Naive thymus-derived CD8-positive, alpha-beta T cell (primary cell): ENCODE measurements around the gene CIB2. TPM values are rescaled to one million over a fixed set of nuclear protein-coding genes. Genes with fewer than 3 reads are reported as not detected.

Source experiments
- ATAC-seq, 2 donors: fragments of 150-1000 bp; cut with Tn5 transposase in 1 of 2; sonication (Bioruptor Pico), chemical (Tn5 transposase) in 1 of 2; 1 replicate in 1 of 2; 2 replicates in 1 of 2; pipeline ENCODE4 v1.10.0; 2021; ENCODE audit warnings: mild to moderate bottlenecking in 2 of 2, moderate library complexity in 2 of 2
- POLR2A ChIA-PET: fragments of 350-600 bp; sonication (Branson Sonifier 250); formaldehyde crosslinking; loops from one replicate; lab custom pipeline; 2021; ENCODE audit warnings: antibody characterized with exemption; lab: Charles Lee
- DNase-seq, 10 donors: peaks; one replicate each; pipeline versions ENCODE4 v3.0.0 to v3.0.0-alpha.2; 2020 to 2022
- H3K27ac Mint-ChIP-seq, 10 donors: one replicate each; pipeline ENCODE4 v1.8.0; 2020 to 2022; ENCODE audit warnings: mild to moderate bottlenecking in 10 of 10, mixed read lengths in 10 of 10, moderate library complexity in 4 of 10, inconsistent platforms in 1 of 10
- H3K27me3 Mint-ChIP-seq, 5 donors: one replicate each; pipeline ENCODE4 v1.8.0; 2021 to 2022; ENCODE audit warnings: mixed read lengths in 5 of 5
- H3K36me3 Mint-ChIP-seq, 3 donors: one replicate each; pipeline ENCODE4 v1.8.0; 2020 to 2022; ENCODE audit warnings: mixed read lengths in 3 of 3, mild to moderate bottlenecking in 2 of 3, inconsistent platforms in 1 of 3
- H3K4me1 Mint-ChIP-seq, 4 donors: one replicate each; pipeline ENCODE4 v1.8.0; 2021 to 2022; ENCODE audit warnings: mixed read lengths in 4 of 4
- H3K4me3 Mint-ChIP-seq, 10 donors: one replicate each; pipeline ENCODE4 v1.8.0; 2020 to 2022; ENCODE audit warnings: mild to moderate bottlenecking in 10 of 10, mixed read lengths in 10 of 10, moderate library complexity in 6 of 10, inconsistent platforms in 1 of 10
- H3K9me3 Mint-ChIP-seq, 9 donors: one replicate each; pipeline ENCODE4 v1.8.0; 2020 to 2022; ENCODE audit warnings: mixed read lengths in 9 of 9, mild to moderate bottlenecking in 3 of 9, inconsistent platforms in 1 of 9, moderate library complexity in 1 of 9
- polyA plus RNA-seq, 3 donors: library from polyadenylated mRNA; unstranded; fragments of 300-500 nt; fragmentation: Illumina TruSeq; gene quantifications; one replicate each; pipeline ENCODE4 v1.2.3, GENCODE V29; 2021
- total RNA-seq, 8 experiments: library from RNA in 2 of 8; stranded (reverse) in 2 of 8; gene quantifications; one replicate each; pipeline ENCODE4 v1.2.3 and lab custom pipeline; 2021 to 2026

Gene CIB2
- total and polyA plus RNA-seq, 5 experiments from 2014 or later: 1.2 to 3.4 (median 1.6) TPM

DNA sequence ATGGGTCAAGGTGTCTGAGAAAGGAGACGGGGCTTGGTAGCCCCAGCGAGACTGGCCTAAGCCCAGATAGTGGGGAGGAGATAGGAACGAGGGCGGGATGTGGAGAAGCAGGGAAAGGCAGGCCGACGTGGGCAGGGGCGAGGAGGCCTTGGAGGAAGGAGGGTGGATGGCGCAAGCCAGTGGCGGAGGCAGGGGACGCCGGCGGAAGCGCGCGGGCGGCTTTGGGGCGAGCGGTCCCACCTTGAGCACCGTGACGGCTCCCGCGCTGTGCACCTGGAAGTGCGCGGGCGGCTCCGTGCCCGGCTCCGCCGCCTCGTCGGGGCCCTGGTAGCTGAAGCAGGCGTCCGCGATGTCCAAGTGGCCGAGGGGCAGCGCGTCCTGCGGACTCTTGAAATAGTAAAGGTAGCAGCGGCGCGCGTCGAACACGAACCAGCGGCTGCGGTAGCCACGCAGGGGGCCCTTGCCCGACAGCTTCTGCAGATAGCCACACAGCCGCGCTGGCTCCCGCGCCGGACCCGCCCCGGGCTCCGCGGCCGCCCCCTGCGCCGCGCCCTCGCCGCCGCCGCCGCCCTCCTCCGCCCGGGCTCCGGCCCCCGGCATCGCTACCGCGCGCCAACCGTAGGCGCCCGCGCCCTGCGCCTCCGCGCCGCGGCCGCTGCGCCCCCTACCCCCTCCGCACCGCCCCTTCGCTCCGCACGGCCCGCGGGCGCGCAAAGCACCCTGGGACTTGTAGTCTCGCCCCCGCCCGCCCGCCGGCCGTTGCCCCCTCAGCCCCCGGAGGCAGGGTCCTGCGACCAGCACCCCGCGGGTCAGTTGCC, 54.0 kb downstream of the CIB2 start, which contains the start of gene TBC1D2B:
TBC1D2B (minus strand) TSS at position 659 of the 818 bp plus-strand sequence; CDS start at position 600, 59 bp downstream.
- H3K36me3 Mint-ChIP-seq: no peaks in the 10 kb centered on the region
- peak within 1 kb of the TSS; percentile 95 to 100 (median 98) for H3K4me3 Mint-ChIP-seq
- H3K27ac Mint-ChIP-seq: peak within 1 kb of the TSS; percentile 94 to 99 (median 96)
- no peaks in the 10 kb centered on the region for H3K27me3 Mint-ChIP-seq
- peak; percentile 53 to 83 (median 68) for DNase-seq
- no peaks in the 10 kb centered on the region for H3K9me3 Mint-ChIP-seq
- H3K4me1 Mint-ChIP-seq: peaks cover 25 to 51% (median 49%) of the 10 kb centered on the region in 4 donors
- ATAC-seq: peak; percentile 82 to 89
- POLR2A ChIA-PET: interaction anchor here (0.9 to 15.4 kb wide), 9 partner anchors 9 to 58 kb away, joined by 3 to 250 read pairs (median 6); partner anchors contain the start of gene CIB2

- Mint-ChIP-seq H3K4me1 (peaks cover 25 to 59% (median 57%) of the 10 kb centered on the region in 4 donors), H3K27me3 (no peaks in the 10 kb centered on the region), H3K4me3 (peak overlapping the region; percentile 95 to 100 (median 98)), H3K36me3 (peaks cover 0 to 2% (median 0%) of the 10 kb centered on the region in 3 donors), H3K9me3 (no peaks in the 10 kb centered on the region), H3K27ac (peak overlapping the region; percentile 92 to 99 (median 96))
- peak in 1 of 10 donors; percentile 22 for DNase-seq
- POLR2A ChIA-PET: interaction anchor here (0.9 to 15.4 kb wide), 10 partner anchors 9 to 76 kb away, joined by 3 to 250 read pairs (median 4); partner anchors contain the start of gene CIB2
- ATAC-seq: peak; percentile 9 to 12
Measured at GRCh38 chr15:78076231-78077052, 54.8 kb downstream of the CIB2 start.

DNA sequence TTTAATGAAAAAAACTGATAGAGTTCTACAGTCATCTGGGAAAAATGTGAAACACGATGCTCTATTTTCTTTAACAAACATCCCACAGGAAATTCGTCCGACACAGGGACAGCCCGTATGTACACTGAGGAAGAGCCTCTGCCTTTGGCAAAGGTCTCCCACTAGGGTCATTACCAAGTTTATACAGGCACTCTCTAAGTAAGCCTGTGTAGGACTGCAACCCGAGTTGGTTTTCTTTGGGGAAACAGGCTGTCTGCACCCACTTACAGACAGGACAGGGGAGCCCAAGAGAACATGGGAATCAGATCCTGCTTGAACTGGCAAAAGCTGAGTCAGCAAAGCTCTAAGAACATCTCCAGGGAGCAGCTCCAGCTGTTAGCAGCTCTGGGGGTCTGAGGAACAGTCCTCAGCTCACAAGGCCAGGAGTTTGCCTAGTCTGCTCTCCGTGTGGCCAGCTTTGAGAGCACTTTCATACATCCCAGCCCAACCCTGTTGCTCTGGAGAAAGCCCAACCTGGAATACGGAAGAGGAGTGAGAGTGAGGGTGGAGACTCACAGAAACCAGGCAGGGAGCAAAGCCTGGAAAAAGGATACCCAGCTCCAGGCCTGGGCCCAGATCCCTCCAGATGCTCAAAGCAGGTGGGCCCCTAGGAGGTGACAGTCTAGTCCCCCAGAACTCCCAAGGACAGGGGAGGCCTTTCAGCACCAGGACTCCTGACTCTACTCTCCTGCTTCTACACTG, 55.6 kb downstream of the CIB2 start:
- H3K9me3 Mint-ChIP-seq: no peaks in the 10 kb centered on the region

GRCh38 chr15:78073046-78073787, 58.0 kb downstream of the CIB2 start:
- Mint-ChIP-seq H3K4me3 (peak overlapping the region; percentile 26 to 83 (median 51)), H3K27me3 (no peaks in the 10 kb centered on the region), H3K9me3 (no peaks in the 10 kb centered on the region), H3K27ac (peak overlapping the region in 8 of 10 donors; percentile 1 to 97 (median 91)), H3K36me3 (peaks cover 0 to 2% (median 0%) of the 10 kb centered on the region in 3 donors), H3K4me1 (peaks cover 46 to 61% (median 59%) of the 10 kb centered on the region in 4 donors)
- POLR2A ChIA-PET: interaction anchor here (0.8 to 15.4 kb wide), 6 partner anchors 10 to 54 kb away, joined by 3 to 250 read pairs (median 6); no protein-coding TSS in a partner anchor
- ATAC-seq: no peak
- no peak for DNase-seq

More for the DNA sequence above, 55.6 kb downstream of the CIB2 start:
- Mint-ChIP-seq H3K36me3 (peaks cover 0 to 2% (median 0%) of the 10 kb centered on the region in 3 donors), H3K4me1 (peaks cover 25 to 62% (median 61%) of the 10 kb centered on the region in 4 donors), H3K27ac (peak overlapping the region; percentile 85 to 99 (median 94)), H3K4me3 (peak overlapping the region; percentile 95 to 100 (median 98)), H3K27me3 (no peaks in the 10 kb centered on the region)
- no peak for ATAC-seq
- no peak for DNase-seq
- POLR2A ChIA-PET: interaction anchor here (1.0 to 15.4 kb wide), 7 partner anchors 8 to 76 kb away, joined by 3 to 250 read pairs (median 7); no protein-coding TSS in a partner anchor

DNA sequence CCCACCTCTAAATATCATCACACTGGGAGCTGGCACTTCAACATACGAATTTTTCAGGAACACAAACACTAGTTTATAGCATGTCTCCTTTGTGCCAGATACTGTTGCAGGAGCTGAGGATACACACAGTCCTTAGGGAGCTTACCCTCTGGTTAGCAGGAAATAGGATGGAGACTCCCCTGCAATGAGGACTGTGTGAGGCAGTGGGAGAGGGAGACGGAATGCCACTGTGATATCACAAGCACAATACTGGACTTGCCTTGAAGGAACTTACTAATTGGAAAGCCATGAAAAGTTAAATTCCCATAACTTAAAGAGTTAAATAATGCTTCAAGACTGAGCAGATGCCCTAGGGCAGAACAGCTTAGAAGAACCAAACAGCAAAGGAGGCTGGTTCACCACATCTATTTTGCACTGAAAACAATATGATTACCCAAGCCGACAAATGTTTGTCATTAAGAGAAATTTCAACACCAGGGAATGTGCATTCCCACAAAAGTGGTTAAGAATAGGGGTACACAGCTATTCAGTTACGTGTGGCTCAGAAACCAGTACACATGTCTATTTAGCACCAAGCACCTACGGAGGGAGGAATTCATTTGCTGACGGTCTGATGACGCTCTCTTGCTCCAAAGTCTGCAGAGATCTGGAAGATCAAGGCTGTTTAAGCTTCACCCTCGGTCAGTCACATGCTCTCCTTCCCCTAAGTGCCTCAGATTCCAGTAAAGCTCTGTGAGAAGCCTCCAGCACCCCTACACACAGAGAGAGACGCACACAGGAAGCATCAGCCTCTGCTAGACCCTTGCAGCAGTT, 59.0 kb downstream of the CIB2 start:
- Mint-ChIP-seq H3K9me3 (no peaks in the 10 kb centered on the region), H3K27me3 (no peaks in the 10 kb centered on the region), H3K4me3 (peak overlapping the region; percentile 0 to 83 (median 51)), H3K27ac (peak overlapping the region in 8 of 10 donors; percentile 1 to 97 (median 91)), H3K36me3 (peaks cover 0 to 2% (median 0%) of the 10 kb centered on the region in 3 donors), H3K4me1 (peaks cover 48 to 55% (median 54%) of the 10 kb centered on the region in 4 donors)
- DNase-seq (peak in 5 of 10 donors; percentile 35 to 70 (median 62)), ATAC-seq (peak; percentile 22 to 59)
- POLR2A ChIA-PET: interaction anchor here (0.6 to 15.4 kb wide), 7 partner anchors 11 to 80 kb away, joined by 3 to 250 read pairs (median 6); no protein-coding TSS in a partner anchor

GRCh38 chr15:78071383-78071782, 59.9 kb downstream of the CIB2 start:
- H3K27me3 Mint-ChIP-seq: no peaks in the 10 kb centered on the region
- DNase-seq (no peak), ATAC-seq (no peak)
- H3K36me3 Mint-ChIP-seq: peaks cover 0 to 2% (median 0%) of the 10 kb centered on the region in 3 donors
- H3K27ac Mint-ChIP-seq: peak overlapping the region in 6 of 10 donors; percentile 85 to 97 (median 91)
- POLR2A ChIA-PET: interaction anchor here (1.3 to 15.4 kb wide), 6 partner anchors 16 to 53 kb away, joined by 4 to 250 read pairs (median 6); no protein-coding TSS in a partner anchor
- peaks cover 48 to 52% (median 50%) of the 10 kb centered on the region in 4 donors for H3K4me1 Mint-ChIP-seq
- H3K4me3 Mint-ChIP-seq: peak overlapping the region in 4 of 10 donors; percentile 25 to 59 (median 48)
- H3K9me3 Mint-ChIP-seq: no peaks in the 10 kb centered on the region

- no peaks in the 10 kb centered on the region for H3K27me3 Mint-ChIP-seq
- DNase-seq: peak in 1 of 10 donors; percentile 67
Measured at GRCh38 chr15:78070049-78070700, 61.1 kb downstream of the CIB2 start.

DNA sequence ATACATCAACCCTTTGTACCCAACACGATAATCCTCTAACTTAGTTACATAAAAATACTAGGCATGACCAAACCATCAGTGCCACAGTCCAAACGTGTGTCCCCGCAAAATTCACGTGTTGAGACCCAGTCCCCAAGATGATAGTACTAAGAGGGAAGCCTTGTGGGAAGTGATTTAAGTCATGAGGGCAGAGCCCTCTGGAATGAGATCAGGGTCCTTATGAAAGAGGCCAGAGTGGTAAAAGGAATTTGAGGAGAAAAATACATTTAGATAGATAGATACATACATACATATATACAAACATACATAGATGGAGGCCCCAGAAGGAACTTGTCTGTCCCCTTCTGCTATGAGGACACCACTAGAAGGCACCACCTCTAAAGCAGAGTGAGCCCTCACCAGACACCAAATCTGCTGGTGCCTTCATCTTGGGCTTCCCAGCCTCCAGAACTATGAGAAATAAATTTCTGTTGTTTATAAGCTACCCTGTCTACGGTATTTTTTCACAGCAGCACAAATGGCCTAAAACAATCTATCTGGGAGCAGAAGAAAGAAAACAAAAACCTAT, 61.7 kb downstream of the CIB2 start:
- POLR2A ChIA-PET: interaction anchor here (0.9 to 15.4 kb wide), 7 partner anchors 14 to 195 kb away, joined by 3 to 250 read pairs (median 5); partner anchors contain the start of genes DNAJA4 and IDH3A
- no peak for ATAC-seq
- peaks cover 33 to 52% (median 34%) of the 10 kb centered on the region in 4 donors for H3K4me1 Mint-ChIP-seq

More at GRCh38 chr15:78070049-78070700, 61.1 kb downstream of the CIB2 start:
- Mint-ChIP-seq H3K36me3 (peaks cover 0 to 2% (median 0%) of the 10 kb centered on the region in 3 donors), H3K4me1 (peaks cover 36 to 56% (median 38%) of the 10 kb centered on the region in 4 donors), H3K4me3 (peak overlapping the region in 7 of 10 donors; percentile 69 to 90 (median 83)), H3K27ac (peak overlapping the region in 2 of 10 donors; percentile 91 to 97), H3K9me3 (no peaks in the 10 kb centered on the region)
- peak; percentile 42 to 43 for ATAC-seq
- POLR2A ChIA-PET: interaction anchor here (0.6 to 15.4 kb wide), 7 partner anchors 15 to 79 kb away, joined by 3 to 250 read pairs (median 5); partner anchors contain the start of gene IDH3A

DNA sequence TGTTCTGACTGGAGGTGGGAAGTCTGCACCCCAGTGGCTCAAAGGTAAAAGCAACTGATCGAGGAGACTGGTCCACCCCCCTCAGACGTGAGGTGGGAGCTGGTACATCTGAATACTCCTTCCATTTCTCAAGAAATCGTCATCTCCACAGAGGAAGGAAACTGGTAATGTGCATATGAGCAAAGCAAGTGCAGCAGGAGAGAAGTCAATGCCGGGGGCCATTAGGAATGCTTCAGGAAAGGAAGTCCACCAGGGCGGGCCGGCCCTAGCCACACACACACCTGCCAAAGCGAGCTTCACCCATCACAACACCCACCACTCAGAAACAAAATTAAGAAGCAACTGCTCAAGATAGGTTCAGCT, 62.2 kb downstream of the CIB2 start:
- POLR2A ChIA-PET: interaction anchor here (1.0 to 15.4 kb wide), 7 partner anchors 14 to 196 kb away, joined by 3 to 250 read pairs (median 5); partner anchors contain the start of gene DNAJA4
- H3K4me1 Mint-ChIP-seq: peaks cover 27 to 50% (median 29%) of the 10 kb centered on the region in 4 donors
- H3K9me3 Mint-ChIP-seq: no peaks in the 10 kb centered on the region
- H3K27ac Mint-ChIP-seq: peak overlapping the region in 2 of 10 donors; percentile 91 to 97
- H3K4me3 Mint-ChIP-seq: peak overlapping the region in 7 of 10 donors; percentile 69 to 90 (median 83)
- ATAC-seq (peak; percentile 30 to 37), DNase-seq (no peak)
- H3K36me3 Mint-ChIP-seq: peaks cover 0 to 2% (median 0%) of the 10 kb centered on the region in 3 donors
- H3K27me3 Mint-ChIP-seq: no peaks in the 10 kb centered on the region

More for the DNA sequence above, 61.7 kb downstream of the CIB2 start:
- H3K36me3 Mint-ChIP-seq: peaks cover 0 to 2% (median 0%) of the 10 kb centered on the region in 3 donors
- DNase-seq: no peak
- no peaks in the 10 kb centered on the region for H3K27me3 Mint-ChIP-seq
- H3K4me3 Mint-ChIP-seq: peak overlapping the region in 7 of 10 donors; percentile 69 to 90 (median 83)
- H3K9me3 Mint-ChIP-seq: no peaks in the 10 kb centered on the region
- peak overlapping the region in 2 of 10 donors; percentile 91 to 97 for H3K27ac Mint-ChIP-seq
